Stimulated activated CD4-positive, alpha-beta T cell treated with anti-CD3 and anti-CD28 coated beads, Interleukin-4, amount 100 ng/mL, for 4 hours (primary cell): ENCODE measurements around the gene DSG3.

Source experiments
- DNase-seq, 2 experiments: peaks; one replicate each; pipeline ENCODE4 v3.0.0-alpha.2; 2020

Gene DSG3

DNA sequence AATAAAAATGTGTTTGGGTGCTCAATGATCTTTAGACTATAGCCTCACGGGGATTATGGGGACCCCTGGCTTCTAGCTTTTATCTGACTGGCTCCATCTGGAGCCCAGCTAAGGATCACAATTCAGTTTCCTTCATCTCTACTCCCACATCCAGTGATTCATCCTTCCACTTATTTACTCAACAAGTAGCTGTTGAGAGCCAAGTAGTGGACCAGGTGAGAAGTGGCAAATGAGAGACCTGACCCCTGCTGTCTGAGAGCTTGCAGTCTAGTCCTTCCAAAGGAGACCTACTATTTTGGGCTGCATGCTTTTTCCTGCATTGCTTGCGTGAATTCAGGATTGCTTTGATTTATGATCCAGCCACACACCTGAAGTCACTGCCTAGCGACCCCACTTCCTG, 10.7 kb upstream of the DSG3 start:
- DNase-seq, result no peak

DNA sequence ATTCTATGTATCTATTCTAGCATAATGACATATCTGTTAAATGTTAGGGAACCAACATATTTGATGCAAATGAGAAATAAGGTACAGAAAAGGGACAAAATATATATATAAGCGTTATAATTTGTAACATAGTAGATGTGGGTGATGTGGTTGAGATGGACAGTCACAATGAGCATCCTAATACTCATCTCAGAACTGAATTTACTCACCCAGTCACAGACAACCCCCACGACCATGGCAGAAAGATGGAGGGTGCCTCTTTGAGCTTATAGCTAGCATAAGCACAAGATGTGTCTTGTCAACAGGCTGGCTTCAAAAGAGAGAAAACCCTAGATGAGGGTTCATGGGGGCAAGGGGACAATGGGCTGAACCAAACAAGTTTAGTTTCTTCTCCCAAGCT, 9.1 kb upstream of the DSG3 start:
- no peak for DNase-seq

DNA sequence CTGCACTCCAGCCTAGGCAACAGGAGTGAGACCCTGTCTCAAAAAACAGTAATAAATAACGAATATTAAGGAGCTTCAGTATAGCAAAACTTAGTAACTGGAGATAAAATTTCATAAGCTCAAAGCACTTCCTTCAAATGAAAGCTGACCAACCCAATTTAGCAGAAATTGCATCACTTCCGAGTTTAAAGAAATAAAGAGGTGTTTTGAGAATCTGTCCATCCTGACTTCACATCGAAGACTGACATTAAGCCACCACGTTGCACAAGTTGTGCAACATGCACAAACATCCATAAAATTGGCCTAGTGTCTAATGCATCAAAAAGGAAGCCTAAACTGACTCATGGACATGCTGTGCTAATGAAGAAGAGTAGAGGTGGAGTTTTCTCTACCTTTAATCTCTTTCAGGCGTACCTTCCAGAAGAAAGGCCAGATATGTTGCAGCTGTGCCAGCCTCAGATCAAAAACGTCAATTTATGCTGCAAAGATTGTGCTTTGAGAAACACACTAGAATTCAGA, 7.7 kb upstream of the DSG3 start:
- no peak for DNase-seq

GRCh38 chr18:31440787-31441186, 6.8 kb upstream of the DSG3 start:
- no peak for DNase-seq

DNA sequence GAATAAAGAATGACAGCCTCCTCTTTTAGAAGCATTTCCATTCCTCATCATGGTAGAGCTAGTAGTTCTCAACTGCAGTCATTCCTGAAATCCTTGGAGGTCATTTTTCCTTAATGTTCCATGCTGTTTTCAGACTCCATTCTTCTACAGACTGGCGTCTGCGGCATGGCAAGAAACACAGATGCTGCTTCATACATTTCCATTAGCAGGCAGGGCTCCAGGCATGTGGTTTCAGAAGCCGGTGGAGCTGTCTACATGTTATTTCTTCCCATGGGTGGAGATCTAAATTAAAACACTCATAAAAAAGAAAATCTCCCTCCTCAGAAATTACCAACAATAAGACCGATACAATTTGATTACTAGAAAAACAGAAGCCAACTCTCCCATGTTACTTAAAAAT, 6.0 kb upstream of the DSG3 start:
- no peak for DNase-seq

GRCh38 chr18:31444142-31444541, 3.4 kb upstream of the DSG3 start:
- no peak for DNase-seq

GRCh38 chr18:31445908-31446307, 1.6 kb upstream of the DSG3 start:
- no peak for DNase-seq

DNA sequence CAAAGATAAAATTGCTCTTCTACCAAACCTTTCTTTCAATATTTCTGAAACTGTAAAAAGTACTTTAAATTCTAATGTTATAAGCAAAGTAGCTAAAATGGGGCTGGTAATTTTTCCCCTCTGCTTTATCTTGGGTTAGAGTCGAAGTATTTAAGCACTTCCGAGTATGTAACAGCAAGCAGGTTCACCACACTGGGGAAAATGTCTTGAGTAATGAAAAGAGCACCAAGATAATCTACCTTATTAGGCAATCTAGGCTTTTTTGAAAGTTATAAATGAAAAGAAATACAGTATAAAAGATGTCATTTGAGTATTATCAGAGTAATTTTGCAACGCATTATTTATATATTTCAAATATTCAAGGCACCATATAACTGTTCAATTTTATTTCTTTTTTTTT, 687 bp upstream of the DSG3 start:
- DNase-seq, result no peak

- no peak for DNase-seq
These were observed 2.9 kb downstream of the DSG3 start for GRCh38 chr18:31450409-31450808.

DNA sequence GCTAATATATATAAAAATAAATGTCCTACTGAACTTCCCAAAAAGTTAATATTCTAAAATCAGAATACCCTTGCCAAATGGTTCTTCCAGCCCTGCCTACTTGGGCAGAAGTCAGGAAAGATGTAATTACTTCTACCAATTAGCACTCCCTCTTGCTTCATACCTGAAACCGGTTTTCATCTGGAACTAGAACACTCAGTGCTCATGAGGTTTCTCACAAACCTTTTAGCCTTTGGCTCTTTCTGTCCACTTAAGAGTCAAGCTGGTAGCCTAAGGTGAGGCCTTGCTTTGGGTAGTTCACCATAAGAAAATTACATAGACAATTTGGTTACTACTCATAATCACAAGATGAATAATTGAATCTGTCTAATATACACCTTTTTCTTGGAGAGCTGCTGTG, 4.1 kb downstream of the DSG3 start:
- DNase-seq, result no peak

DNA sequence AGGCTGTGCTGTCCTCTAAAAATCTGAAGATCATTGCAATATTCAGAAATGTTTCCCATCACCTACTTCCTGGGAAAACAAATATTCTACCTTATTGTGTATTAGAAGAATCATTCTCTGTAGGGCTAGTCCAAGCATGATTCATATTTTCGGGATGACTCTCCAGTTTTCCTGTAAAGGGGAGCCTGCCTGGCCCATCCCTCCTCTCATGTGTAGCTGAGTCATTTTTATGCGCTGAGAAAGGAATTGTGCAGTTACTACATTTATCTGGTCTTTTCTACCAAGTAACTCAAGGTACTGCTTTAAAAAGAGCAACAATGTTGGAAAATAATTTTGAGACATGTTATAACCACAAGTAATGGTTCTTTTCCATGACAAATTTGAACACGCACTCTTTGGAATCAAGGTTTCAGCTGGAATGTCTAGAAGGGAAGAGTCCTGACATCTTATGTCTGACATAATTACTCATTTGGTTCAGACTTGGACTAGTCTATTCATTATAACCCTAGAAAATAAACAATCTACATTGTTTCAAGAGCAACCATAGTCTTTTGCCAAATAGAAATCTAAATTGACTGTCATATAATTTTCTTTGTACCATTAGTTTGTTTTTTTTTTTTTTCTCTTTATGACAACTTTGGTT, 6.6 kb downstream of the DSG3 start:
- no peak for DNase-seq

DNA sequence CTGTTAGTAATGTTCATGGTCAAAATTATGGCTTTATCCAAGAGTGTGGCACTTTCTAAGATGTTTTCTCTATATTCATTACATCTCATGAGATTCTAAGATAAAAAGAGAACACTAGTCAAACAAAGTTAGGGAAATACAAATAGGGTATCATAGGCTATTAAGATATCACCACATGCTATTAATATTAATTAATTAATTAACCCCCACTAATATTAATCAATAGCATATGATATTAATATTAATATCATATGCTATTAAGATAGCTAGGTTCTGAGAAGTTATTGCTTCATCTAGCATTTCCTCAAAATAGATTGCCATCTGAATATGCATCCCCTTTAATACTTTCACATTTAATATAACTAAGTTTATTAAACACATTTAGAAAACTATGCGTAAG, 22.1 kb downstream of the DSG3 start:
- DNase-seq, result no peak

DNA sequence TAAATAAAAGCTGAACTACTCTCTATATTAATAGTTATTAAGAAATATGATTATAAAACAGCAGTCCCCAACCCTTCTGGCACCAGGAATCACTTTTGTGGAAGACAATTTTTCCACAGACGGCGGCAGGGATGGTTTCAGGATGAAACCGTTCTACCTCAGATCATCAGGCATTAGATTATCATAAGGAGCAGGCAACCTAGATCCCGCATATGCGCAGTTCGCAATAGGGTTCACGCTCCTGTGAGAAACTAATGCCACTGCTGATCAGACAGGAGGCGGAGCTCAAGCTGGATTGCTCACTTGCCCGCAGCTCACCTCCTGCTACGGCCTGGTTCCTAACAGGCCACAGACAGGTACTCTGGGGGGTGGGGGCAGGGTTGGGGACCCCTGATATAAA, 31.1 kb downstream of the DSG3 start:
- no peak for DNase-seq

DNA sequence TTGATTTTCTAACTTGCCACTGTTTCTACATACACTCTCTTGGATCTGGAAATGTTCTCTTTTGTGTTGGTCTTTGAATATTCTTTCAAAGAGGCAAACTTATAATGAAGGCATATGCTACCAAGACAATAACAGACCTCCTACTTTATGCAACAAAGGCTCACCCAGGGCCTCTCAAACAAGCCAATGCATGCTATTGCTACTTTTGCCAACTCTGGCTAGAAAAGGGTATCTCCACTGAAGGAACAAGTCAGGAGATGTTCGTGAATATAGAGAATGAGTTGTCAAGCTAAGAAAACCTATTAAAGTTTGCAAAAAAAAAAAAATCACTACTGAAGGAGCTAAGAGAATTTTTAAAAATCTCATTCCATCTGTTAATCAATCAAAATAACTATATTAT, 34.5 kb downstream of the DSG3 start:
- no peak for DNase-seq

DNA sequence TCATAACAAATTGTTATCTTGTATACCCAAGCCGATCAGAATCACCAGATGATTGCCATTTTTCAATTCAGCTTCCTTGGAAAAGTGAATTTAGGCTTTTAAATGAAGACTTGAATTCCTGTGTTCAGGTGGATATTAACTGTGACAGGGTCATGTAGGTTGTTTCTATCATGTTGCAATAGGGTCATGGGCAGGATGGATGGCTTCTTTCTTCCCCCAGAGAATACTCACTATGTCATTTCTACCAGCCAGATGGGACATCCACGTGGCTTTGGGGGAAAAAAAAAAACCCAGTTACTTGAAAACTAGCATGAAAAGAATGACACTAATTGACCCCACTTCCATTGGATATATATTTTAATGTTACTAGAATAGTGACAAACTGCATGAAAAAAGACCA, 35.9 kb downstream of the DSG3 start:
- DNase-seq, result no peak

- no peak for DNase-seq
These were observed 36.9 kb downstream of the DSG3 start for GRCh38 chr18:31484461-31484860.

- no peak for DNase-seq
These were observed 38.6 kb downstream of the DSG3 start for GRCh38 chr18:31486165-31486564.

- DNase-seq, result no peak
These were observed 39.9 kb downstream of the DSG3 start for GRCh38 chr18:31487246-31488015.

DNA sequence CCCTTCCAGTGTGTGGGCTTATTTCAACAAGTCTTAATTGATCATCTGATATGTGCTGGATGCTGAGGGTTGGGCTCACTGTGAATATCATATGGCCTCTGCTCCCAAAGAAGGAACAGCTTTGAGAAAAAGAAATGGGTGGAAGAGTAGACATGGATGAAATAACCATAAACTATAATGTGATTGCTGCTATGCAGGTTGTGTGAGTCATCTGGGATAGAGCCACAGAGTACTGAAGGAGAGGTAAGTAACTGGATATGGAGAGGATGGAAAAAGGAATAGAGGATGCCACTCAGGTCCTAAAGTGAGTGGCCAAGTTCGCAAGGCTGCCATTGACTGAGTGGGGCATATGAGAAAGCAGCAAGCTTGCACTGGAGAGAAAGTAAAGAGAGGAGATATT, 41.8 kb downstream of the DSG3 start:
- DNase-seq, result no peak

GRCh38 chr18:31490387-31490786, 42.8 kb downstream of the DSG3 start:
- DNase-seq, result no peak

DNA sequence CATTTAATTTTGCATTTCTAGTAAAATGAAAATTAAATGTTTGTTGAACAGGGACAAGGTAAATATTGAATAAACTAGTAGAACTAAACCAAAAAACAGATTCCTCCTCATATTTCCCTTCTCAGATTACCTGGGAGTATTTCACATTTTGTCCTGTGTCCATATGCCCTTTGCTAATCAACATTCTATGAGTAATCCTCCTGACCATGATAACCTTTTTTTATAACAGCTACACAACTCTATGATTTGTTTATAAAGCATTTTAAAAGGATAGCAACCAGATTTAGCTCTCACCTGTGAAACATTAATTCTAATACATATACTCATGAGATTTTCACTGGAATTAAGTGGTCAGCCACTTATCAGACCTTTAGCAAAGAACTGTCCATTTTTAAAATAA, 43.3 kb downstream of the DSG3 start:
- no peak for DNase-seq

GRCh38 chr18:31491586-31491985, 44.0 kb downstream of the DSG3 start:
- no peak for DNase-seq

DNA sequence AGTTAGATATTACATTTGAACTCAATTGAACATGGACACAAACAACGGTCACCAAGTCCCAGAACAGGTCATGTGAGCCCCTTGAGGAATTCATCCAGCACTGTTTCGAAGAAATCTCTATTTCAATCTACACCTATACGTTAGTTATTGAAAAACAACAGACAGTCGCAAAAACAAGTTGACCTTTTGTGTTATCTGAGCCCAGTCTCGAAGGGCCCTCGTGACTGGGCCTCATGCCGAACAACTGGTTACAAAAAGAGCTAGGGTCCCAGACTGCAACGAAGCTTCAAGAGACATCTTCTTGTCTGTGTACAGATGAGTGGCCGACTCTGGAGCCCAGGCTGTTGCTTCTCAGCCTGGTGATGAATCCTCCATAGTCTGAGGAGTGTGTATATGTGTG, 45.1 kb downstream of the DSG3 start:
- DNase-seq, result no peak

DNA sequence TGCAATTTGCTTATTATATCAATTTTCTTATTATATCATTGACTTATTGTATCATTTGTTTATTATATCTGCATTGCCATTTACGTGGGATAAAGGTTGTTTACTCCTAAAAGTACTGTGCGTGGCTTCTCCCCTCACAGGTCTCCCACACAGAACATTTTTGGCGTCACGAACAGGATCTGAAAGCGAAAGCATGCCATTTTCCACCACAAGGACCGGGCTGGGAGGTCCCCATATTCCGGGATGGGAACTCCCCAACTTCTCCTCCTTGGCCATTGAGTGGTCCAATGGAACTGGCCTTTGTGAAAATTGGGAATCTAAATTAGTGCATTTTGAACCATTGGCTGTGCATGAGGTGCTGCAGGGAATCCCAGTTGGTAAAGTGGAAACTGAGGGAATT, 45.6 kb downstream of the DSG3 start:
- no peak for DNase-seq

DNA sequence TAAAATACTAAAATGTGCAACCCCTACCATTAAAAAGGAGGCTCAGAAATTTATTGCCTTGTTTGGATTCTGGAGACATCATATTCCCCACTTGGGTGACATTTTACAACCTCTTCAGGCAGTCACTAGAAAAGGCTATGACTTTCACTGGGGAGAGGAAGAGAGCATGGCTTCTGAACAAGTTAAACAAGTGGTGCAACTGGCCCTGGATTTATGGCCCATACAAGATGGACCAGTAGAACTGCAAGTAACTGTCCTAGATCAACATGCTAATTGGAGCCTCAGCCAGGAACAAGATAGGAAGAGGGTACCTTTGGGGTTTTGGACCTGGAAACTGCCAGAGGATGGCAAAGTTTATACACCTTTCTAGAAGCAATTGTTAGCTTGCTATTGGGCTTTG, 46.4 kb downstream of the DSG3 start:
- no peak for DNase-seq
